IMR-90 (cell line): ENCODE results near the gene BRINP3.

Experiments
- CEBPB ChIP-seq: IDR thresholded peaks from 2 replicates; pipeline ENCODE4 v1.6.1; 2012; ENCODE audit warnings: low read depth, low read length, improper control_type of control experiment
- CHD1 ChIP-seq: IDR thresholded peaks from 2 replicates; pipeline ENCODE4 v1.6.1; 2012; ENCODE audit warnings: low read depth, low read length, improper control_type of control experiment
- MAFK ChIP-seq: IDR thresholded peaks from 2 replicates; pipeline ENCODE4 v1.6.1; 2012; ENCODE audit warnings: low read depth, low read length, improper control_type of control experiment
- MAZ ChIP-seq: IDR thresholded peaks from 2 replicates; pipeline ENCODE4 v1.6.1; 2012; ENCODE audit warnings: low read depth, mild to moderate bottlenecking, low read length, improper control_type of control experiment, moderate library complexity, borderline replicate concordance
- MXI1 ChIP-seq: IDR thresholded peaks from 2 replicates; pipeline ENCODE4 v1.6.1; 2012; ENCODE audit warnings: low read depth, mild to moderate bottlenecking, low read length, moderate library complexity, borderline replicate concordance
- NFE2L2 ChIP-seq: fragments of 150-350 bp; IDR thresholded peaks from 2 replicates; pipeline ENCODE4 v1.6.1; 2016; ENCODE audit warnings: low read depth, mild to moderate bottlenecking, low read length
- POLR2A ChIP-seq: IDR thresholded peaks from 2 replicates; pipeline ENCODE4 v1.6.1; 2012; ENCODE audit warnings: mild to moderate bottlenecking, low read depth, low read length
- RAD21 ChIP-seq: IDR thresholded peaks from 2 replicates; pipeline ENCODE4 v1.6.1; 2012; ENCODE audit warnings: low read length, improper control_type of control experiment
- RCOR1 ChIP-seq: IDR thresholded peaks from 2 replicates; pipeline ENCODE4 v1.6.1; 2012; ENCODE audit warnings: mild to moderate bottlenecking, low read length, improper control_type of control experiment; ENCODE audit not compliant: insufficient replicate concordance
- RFX5 ChIP-seq: IDR thresholded peaks from 2 replicates; pipeline ENCODE4 v1.8.0; 2012; ENCODE audit warnings: low read depth, mild to moderate bottlenecking, low read length, moderate library complexity
- SMC3 ChIP-seq: fragments of 150-350 bp; IDR thresholded peaks from 2 replicates; pipeline ENCODE4 v1.6.1; 2016; ENCODE audit warnings: low read depth, mild to moderate bottlenecking, antibody characterized with exemption, low read length, moderate library complexity
- TF ChIP-seq, protein P1 (sequence below): conservative IDR thresholded peaks from 2 replicates; pipeline ENCODE4 v1.5.1; 2012; ENCODE audit warnings: mild to moderate bottlenecking, low read depth, low read length, improper control_type of control experiment
- TF ChIP-seq, protein P2 (sequence below): fragments of 150-350 bp; IDR thresholded peaks from 2 replicates; pipeline ENCODE4 v1.6.1; 2017; ENCODE audit warnings: mild to moderate bottlenecking, antibody characterized with exemption, low read length, low read depth
- TF ChIP-seq, protein P3 (sequence below): fragments of 150-350 bp; IDR thresholded peaks from 2 replicates; pipeline ENCODE4 v1.6.1; 2016; ENCODE audit warnings: low read depth, mild to moderate bottlenecking, low read length, moderate library complexity, borderline replicate concordance

DNA sequence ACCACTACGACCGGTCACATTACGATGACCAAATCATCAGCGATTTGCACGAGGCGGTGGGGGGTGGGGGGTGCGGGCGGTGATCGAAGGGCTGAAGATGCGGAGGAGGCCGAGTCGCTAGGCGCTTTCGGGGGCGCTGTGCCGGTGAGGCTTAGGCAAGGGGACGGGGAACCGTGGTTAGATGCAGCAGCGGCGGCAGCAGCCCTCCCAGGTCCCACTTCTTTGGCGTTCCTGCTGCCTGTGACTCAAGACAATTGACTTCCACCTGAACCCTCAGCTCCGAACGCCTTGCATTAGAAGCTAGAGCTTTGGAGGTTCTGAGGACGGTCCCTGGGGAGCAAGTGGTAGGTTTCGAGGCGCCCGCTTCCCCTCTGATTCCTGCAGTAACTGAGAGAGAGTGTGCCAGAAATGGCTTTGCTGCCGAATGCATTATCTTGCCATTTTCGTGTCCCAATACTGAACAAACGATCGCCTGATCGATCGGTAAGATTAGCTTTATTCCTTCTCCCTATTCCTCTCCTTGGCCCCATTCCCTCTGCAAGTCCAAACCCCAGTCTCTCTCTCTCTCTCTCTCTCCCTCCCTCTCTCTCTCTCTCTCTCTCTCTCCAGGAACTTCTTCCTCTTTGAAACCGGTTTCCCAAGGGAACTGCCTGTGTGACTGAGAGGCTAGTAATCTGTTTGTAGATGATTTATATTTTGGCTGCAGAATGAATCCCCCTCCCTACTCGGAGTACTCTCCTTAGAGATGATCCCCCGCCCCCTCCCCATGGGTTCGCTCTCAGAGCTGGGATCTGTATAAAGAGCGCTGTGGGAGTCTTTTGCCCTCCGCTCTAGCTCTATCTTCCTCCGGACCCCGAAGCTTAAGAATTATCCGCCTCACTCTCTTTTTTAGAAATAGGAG is 735 bp upstream of the BRINP3 start:
- TF ChIP-seq, protein P1, sequence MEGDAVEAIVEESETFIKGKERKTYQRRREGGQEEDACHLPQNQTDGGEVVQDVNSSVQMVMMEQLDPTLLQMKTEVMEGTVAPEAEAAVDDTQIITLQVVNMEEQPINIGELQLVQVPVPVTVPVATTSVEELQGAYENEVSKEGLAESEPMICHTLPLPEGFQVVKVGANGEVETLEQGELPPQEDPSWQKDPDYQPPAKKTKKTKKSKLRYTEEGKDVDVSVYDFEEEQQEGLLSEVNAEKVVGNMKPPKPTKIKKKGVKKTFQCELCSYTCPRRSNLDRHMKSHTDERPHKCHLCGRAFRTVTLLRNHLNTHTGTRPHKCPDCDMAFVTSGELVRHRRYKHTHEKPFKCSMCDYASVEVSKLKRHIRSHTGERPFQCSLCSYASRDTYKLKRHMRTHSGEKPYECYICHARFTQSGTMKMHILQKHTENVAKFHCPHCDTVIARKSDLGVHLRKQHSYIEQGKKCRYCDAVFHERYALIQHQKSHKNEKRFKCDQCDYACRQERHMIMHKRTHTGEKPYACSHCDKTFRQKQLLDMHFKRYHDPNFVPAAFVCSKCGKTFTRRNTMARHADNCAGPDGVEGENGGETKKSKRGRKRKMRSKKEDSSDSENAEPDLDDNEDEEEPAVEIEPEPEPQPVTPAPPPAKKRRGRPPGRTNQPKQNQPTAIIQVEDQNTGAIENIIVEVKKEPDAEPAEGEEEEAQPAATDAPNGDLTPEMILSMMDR = no peak
- TF ChIP-seq RAD21 (no peak), POLR2A (no peak), MXI1 (no peak), RFX5 (no peak), RCOR1 (no peak), SMC3 (no peak), NFE2L2 (no peak), CEBPB (no peak), MAZ (no peak), CHD1 (no peak), MAFK (no peak)
- TF ChIP-seq, protein P2, sequence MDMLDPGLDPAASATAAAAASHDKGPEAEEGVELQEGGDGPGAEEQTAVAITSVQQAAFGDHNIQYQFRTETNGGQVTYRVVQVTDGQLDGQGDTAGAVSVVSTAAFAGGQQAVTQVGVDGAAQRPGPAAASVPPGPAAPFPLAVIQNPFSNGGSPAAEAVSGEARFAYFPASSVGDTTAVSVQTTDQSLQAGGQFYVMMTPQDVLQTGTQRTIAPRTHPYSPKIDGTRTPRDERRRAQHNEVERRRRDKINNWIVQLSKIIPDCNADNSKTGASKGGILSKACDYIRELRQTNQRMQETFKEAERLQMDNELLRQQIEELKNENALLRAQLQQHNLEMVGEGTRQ = no peak
- TF ChIP-seq, protein P3, sequence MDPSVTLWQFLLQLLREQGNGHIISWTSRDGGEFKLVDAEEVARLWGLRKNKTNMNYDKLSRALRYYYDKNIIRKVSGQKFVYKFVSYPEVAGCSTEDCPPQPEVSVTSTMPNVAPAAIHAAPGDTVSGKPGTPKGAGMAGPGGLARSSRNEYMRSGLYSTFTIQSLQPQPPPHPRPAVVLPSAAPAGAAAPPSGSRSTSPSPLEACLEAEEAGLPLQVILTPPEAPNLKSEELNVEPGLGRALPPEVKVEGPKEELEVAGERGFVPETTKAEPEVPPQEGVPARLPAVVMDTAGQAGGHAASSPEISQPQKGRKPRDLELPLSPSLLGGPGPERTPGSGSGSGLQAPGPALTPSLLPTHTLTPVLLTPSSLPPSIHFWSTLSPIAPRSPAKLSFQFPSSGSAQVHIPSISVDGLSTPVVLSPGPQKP = no peak
